Astrocyte (in vitro differentiated cells and primary cell): ENCODE results near the gene MRPL14. TPM values are rescaled to one million over a fixed set of nuclear protein-coding genes. Genes with fewer than 3 reads are reported as not detected.
"Not testable (repeated sequence)": the region's sequence is repeated elsewhere in the genome, so short reads cannot be mapped to it uniquely, and the experiment has no call there.

Source experiments
- DNase-seq: peaks from one replicate; pipeline ENCODE4 v3.0.0-alpha.2; 2010; ENCODE audit warnings: low read depth
- FAIRE-seq: peaks from 2 replicates; lab custom pipeline; 2011; peaks lifted over from hg19 to GRCh38; lab: Jason Lieb, UNC
- H2AFZ ChIP-seq: 2 replicates; pipeline ENCODE4 v1.6.0; 2012; ENCODE audit warnings: low read depth, low read length, inconsistent platforms
- H3K27ac ChIP-seq: 2 replicates; pipeline ENCODE4 v1.5.1; 2011; ENCODE audit warnings: low read depth, low read length, inconsistent platforms
- H3K27me3 ChIP-seq: 2 replicates; pipeline ENCODE4 v1.6.0; 2011; ENCODE audit warnings: low read length, inconsistent platforms; ENCODE audit not compliant: insufficient read depth
- H3K36me3 ChIP-seq: 2 replicates; pipeline ENCODE4 v1.5.1; 2011; ENCODE audit warnings: low read length, inconsistent platforms; ENCODE audit not compliant: insufficient read depth
- H3K4me1 ChIP-seq: 2 replicates; pipeline ENCODE4 v1.5.1; 2011; ENCODE audit warnings: low read length, inconsistent platforms; ENCODE audit not compliant: insufficient read depth
- H3K4me2 ChIP-seq: 2 replicates; pipeline ENCODE4 v1.6.0; 2012; ENCODE audit warnings: low read length, inconsistent platforms
- H3K4me3 ChIP-seq: 2 replicates; pipeline ENCODE4 v1.5.1; 2011; ENCODE audit warnings: low read depth, mild to moderate bottlenecking, low read length, inconsistent platforms; ENCODE audit not compliant: insufficient read depth
- H3K79me2 ChIP-seq: 2 replicates; pipeline ENCODE4 v1.6.0; 2012; ENCODE audit warnings: mild to moderate bottlenecking, low read length, inconsistent platforms; ENCODE audit not compliant: insufficient read depth
- H3K9ac ChIP-seq: 2 replicates; pipeline ENCODE4 v1.6.0; 2012; ENCODE audit warnings: mild to moderate bottlenecking, low read length, inconsistent platforms
- H3K9me3 ChIP-seq: 2 replicates; pipeline ENCODE4 v1.5.1; 2012; ENCODE audit warnings: low read depth, mild to moderate bottlenecking, low read length, inconsistent platforms; ENCODE audit not compliant: insufficient read depth
- H4K20me1 ChIP-seq: 2 replicates; pipeline ENCODE4 v1.6.0; 2012; ENCODE audit warnings: low read length, inconsistent platforms; ENCODE audit not compliant: insufficient read depth
- H3K27ac Mint-ChIP-seq: one replicate; pipeline ENCODE4 v1.8.0; 2021; ENCODE audit warnings: mild to moderate bottlenecking, mixed read lengths; ENCODE audit not compliant: unreplicated experiment
- H3K27me3 Mint-ChIP-seq: one replicate; pipeline ENCODE4 v1.8.0; 2021; ENCODE audit warnings: low read depth, mixed read lengths; ENCODE audit not compliant: unreplicated experiment
- H3K36me3 Mint-ChIP-seq: one replicate; pipeline ENCODE4 v1.8.0; 2021; ENCODE audit warnings: low read depth, mixed read lengths; ENCODE audit not compliant: unreplicated experiment
- H3K4me1 Mint-ChIP-seq: one replicate; pipeline ENCODE4 v1.8.0; 2021; ENCODE audit warnings: low read depth, mixed read lengths; ENCODE audit not compliant: unreplicated experiment
- H3K4me3 Mint-ChIP-seq: one replicate; pipeline ENCODE4 v1.8.0; 2021; ENCODE audit warnings: mild to moderate bottlenecking, moderate library complexity, mixed read lengths; ENCODE audit not compliant: unreplicated experiment
- H3K9me3 Mint-ChIP-seq: one replicate; pipeline ENCODE4 v1.8.0; 2021; ENCODE audit warnings: mild to moderate bottlenecking, mixed read lengths; ENCODE audit not compliant: unreplicated experiment
- CTCF ChIP-seq: IDR thresholded peaks from 2 replicates; pipeline ENCODE4 v1.5.1; 2011; ENCODE audit warnings: low read depth, mild to moderate bottlenecking, inconsistent platforms, low read length, moderate library complexity; ENCODE audit not compliant: insufficient read depth
- EZH2 ChIP-seq: IDR thresholded peaks from 2 replicates; pipeline ENCODE4 v1.6.1; 2012; ENCODE audit warnings: mild to moderate bottlenecking, low read length, inconsistent platforms; ENCODE audit not compliant: insufficient read depth
- total RNA-seq: library from RNA; stranded (reverse); gene quantifications from 2 replicates; pipeline ENCODE4 v1.2.1, GENCODE V29; 2021

The MRPL14 gene
- total RNA-seq, 1 donor from 2014 or later: 56.1 TPM

- TF ChIP-seq CTCF: no peak
- no peak for TF ChIP-seq EZH2
- H3K27ac ChIP-seq: no peak overlapping the region
- H4K20me1 ChIP-seq: peaks cover 27% of the 10 kb centered on the region
- no peak overlapping the region for H3K4me3 ChIP-seq
- H3K27me3 ChIP-seq: no peaks in the 10 kb centered on the region
- no peaks in the 10 kb centered on the region for H3K4me1 ChIP-seq
- H3K4me2 ChIP-seq: no peak overlapping the region
- H3K36me3 ChIP-seq: peaks cover 6% of the 10 kb centered on the region
- FAIRE-seq (no peak), DNase-seq (no peak)
- H3K9me3 ChIP-seq: no peaks in the 10 kb centered on the region
- no peaks in the 10 kb centered on the region for H3K9me3 Mint-ChIP-seq
- no peak overlapping the region for H2AFZ ChIP-seq
- H3K27ac Mint-ChIP-seq: no peak overlapping the region
- no peaks in the 10 kb centered on the region for H3K4me1 Mint-ChIP-seq
- H3K9ac ChIP-seq: no peak overlapping the region
- H3K4me3 Mint-ChIP-seq: no peak overlapping the region
- H3K36me3 Mint-ChIP-seq: peaks cover 33% of the 10 kb centered on the region
- no peaks in the 10 kb centered on the region for H3K27me3 Mint-ChIP-seq
- no peaks in the 10 kb centered on the region for H3K79me2 ChIP-seq
Measured at GRCh38 chr6:44147256-44147655, 20.0 kb upstream of the MRPL14 start.

GRCh38 chr6:44146685-44147084 is 19.4 kb upstream of the MRPL14 start:
- H3K4me1 ChIP-seq: no peaks in the 10 kb centered on the region
- H3K9me3 ChIP-seq: no peaks in the 10 kb centered on the region
- H3K36me3 ChIP-seq: peaks cover 6% of the 10 kb centered on the region
- H4K20me1 ChIP-seq: peaks cover 24% of the 10 kb centered on the region
- H3K9me3 Mint-ChIP-seq: no peaks in the 10 kb centered on the region
- no peak overlapping the region for H3K4me3 Mint-ChIP-seq
- no peaks in the 10 kb centered on the region for H3K4me1 Mint-ChIP-seq
- DNase-seq: no peak
- TF ChIP-seq EZH2 (no peak), CTCF (no peak)
- peaks cover 34% of the 10 kb centered on the region for H3K36me3 Mint-ChIP-seq
- H3K27ac ChIP-seq: no peak overlapping the region
- no peak overlapping the region for H3K27ac Mint-ChIP-seq
- H3K4me2 ChIP-seq: no peak overlapping the region
- FAIRE-seq: no peak
- no peaks in the 10 kb centered on the region for H3K27me3 Mint-ChIP-seq
- H3K27me3 ChIP-seq: no peaks in the 10 kb centered on the region
- H3K79me2 ChIP-seq: no peaks in the 10 kb centered on the region
- H2AFZ ChIP-seq: no peak overlapping the region
- H3K4me3 ChIP-seq: no peak overlapping the region
- no peak overlapping the region for H3K9ac ChIP-seq

- Mint-ChIP-seq H3K4me1 (no peaks in the 10 kb centered on the region), H3K27ac (no peak overlapping the region), H3K9me3 (no peaks in the 10 kb centered on the region), H3K27me3 (no peaks in the 10 kb centered on the region), H3K36me3 (peaks cover 33% of the 10 kb centered on the region), H3K4me3 (no peak overlapping the region)
- Histone ChIP-seq H3K27ac (no peak overlapping the region), H4K20me1 (peaks cover 15% of the 10 kb centered on the region), H3K9ac (no peak overlapping the region), H3K4me2 (no peak overlapping the region), H3K36me3 (peaks cover 12% of the 10 kb centered on the region), H3K79me2 (no peaks in the 10 kb centered on the region), H3K27me3 (no peaks in the 10 kb centered on the region), H3K9me3 (no peaks in the 10 kb centered on the region), H3K4me3 (no peak overlapping the region), H2AFZ (no peak overlapping the region), H3K4me1 (no peaks in the 10 kb centered on the region)
- no peak for DNase-seq
- no peak for TF ChIP-seq CTCF
- TF ChIP-seq EZH2: no peak
- FAIRE-seq: no peak
Measured at GRCh38 chr6:44145839-44146238, 18.6 kb upstream of the MRPL14 start.

- not testable (repeated sequence) for H3K27me3 Mint-ChIP-seq, H3K4me1 ChIP-seq, H3K4me2 ChIP-seq, FAIRE-seq, H3K27me3 ChIP-seq, H3K4me1 Mint-ChIP-seq, H3K79me2 ChIP-seq, H3K4me3 ChIP-seq, H3K9ac ChIP-seq, DNase-seq, H3K27ac Mint-ChIP-seq, H3K9me3 ChIP-seq, H3K9me3 Mint-ChIP-seq, H2AFZ ChIP-seq, H3K4me3 Mint-ChIP-seq, H3K27ac ChIP-seq
- H3K36me3 Mint-ChIP-seq: peaks cover 38% of the 10 kb centered on the region
- H4K20me1 ChIP-seq: peaks cover 10% of the 10 kb centered on the region
- peaks cover 12% of the 10 kb centered on the region for H3K36me3 ChIP-seq
Measured at GRCh38 chr6:44144536-44144935, 17.3 kb upstream of the MRPL14 start.
